ENCODE data around the gene RAB11B. TPM values are rescaled to one million over a fixed set of nuclear protein-coding genes. Genes with fewer than 3 reads are reported as not detected.

RAB11B gene
- total and polyA plus RNA-seq, 2 of the 13 experiments (the other 11 are each of a cell fraction or from before 2014, with no cell fraction given) = 6.0 to 28.4 TPM

DNA sequence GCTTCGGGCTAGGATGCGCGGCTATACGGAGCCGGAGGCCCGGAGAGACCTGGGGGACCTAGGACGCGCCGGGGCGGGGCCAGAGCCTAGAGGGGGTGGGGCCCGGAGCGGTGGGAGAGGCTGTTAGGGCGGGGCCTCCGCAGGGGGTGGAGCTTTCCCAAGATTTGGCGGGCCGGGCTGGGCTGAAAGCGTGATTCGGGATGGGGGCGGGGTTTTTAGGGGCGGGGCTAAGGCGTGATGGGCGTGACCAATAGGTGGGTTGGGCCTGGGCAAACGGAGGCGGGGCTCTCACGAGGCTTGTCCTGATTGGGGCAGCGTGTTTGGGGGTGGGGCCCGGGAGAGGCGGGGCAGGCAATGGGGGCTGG lies 439 bp downstream of the RAB11B start:
- DNase-seq (ENCODE audit: low spot score) (peak; percentile 81), ATAC-seq (peak; percentile 64), FAIRE-seq (peak; percentile 67)
- WGBS (ENCODE audit: low lambda C conversion rate) = 0% methylated on average over 13 of the region's 28 CpGs
- Histone ChIP-seq H3K79me2 (ENCODE audit: insufficient read depth, low read length) (peaks cover 35% of the 10 kb centered on the region), H3K9me3 (ENCODE audit: low read length) (no peaks in the 10 kb centered on the region), H4K20me1 (ENCODE audit: insufficient read depth, low read length) (peaks cover 9% of the 10 kb centered on the region), H3K9ac (ENCODE audit: insufficient read depth, low read depth, low read length) (peak overlapping the region; percentile 100), H3K4me1 (ENCODE audit: insufficient read depth, low read length) (peaks cover 88% of the 10 kb centered on the region), H3K27ac (ENCODE audit: extremely low read length, insufficient read depth, low read length) (peak overlapping the region; percentile 96), H3K36me3 (replicated peaks in 1 of 2; ENCODE audit: control insufficient read depth in 1 of 2, insufficient read depth in 2 of 2, low read length in 2 of 2) (no peaks in the 10 kb centered on the region), H2AFZ (ENCODE audit: low read length) (no peak overlapping the region), H3K4me2 (ENCODE audit: low read depth, low read length) (peak overlapping the region; percentile 95), H3K4me3 (replicated peaks in 1 of 3; ENCODE audit: insufficient read depth in 1 of 3, low read depth in 2 of 3, low read length in 3 of 3) (peak overlapping the region; percentile 84 to 86 (median 85)), H3K27me3 (ENCODE audit: control insufficient read depth in 1 of 2, insufficient read depth in 2 of 2, low read length in 2 of 2) (no peaks in the 10 kb centered on the region)
- ChIA-PET POLR2A (interaction anchor here (0.6 to 3.0 kb wide), 24 partner anchors 8 to 136 kb away, joined by 3 to 41 read pairs (median 6); partner anchors contain the start of genes ANGPTL4, HNRNPM, MARCHF2 and NDUFA7), CTCF (ENCODE audit: low intra/inter-chr PET ratio, low total read pairs) (interaction anchor here (1.4 kb wide), 1 partner anchor 37 kb away, joined by 3 read pairs; no protein-coding TSS in a partner anchor)
- BruUV-seq (replicated peaks) = no TSS peak
- in situ Hi-C loops (cut with HindIII; ENCODE audit: extremely low pct_ligation_motif_present, low pct_unique_long_range_greater_than_20kb) = no loop called here
- intact Hi-C loops (cut with micrococcal nuclease; ENCODE audit: unreplicated experiment) = no loop called here
- TF ChIP-seq BHLHE40 (IDR thresholded peaks at IDR 0.05; ENCODE audit: low read length) (no peak), ZNF441 (CRISPR knock-in tag; IDR thresholded peaks at IDR 0.05; ENCODE audit: borderline replicate concordance) (no peak), ZFX (CRISPR knock-in tag; IDR thresholded peaks at IDR 0.05; ENCODE audit: low read depth) (0 out of 2 replicates have a peak, but pooled peaks have one; percentile 1), AGO2 (optimal IDR thresholded peaks at IDR 0.05; ENCODE audit: low read depth, low read length) (peak; percentile 0), ZNF710 (CRISPR knock-in tag; IDR thresholded peaks at IDR 0.05; ENCODE audit: borderline replicate concordance) (no peak), RBAK (CRISPR knock-in tag; IDR thresholded peaks at IDR 0.05) (no peak), MED8 (CRISPR knock-in tag; IDR thresholded peaks at IDR 0.05; ENCODE audit: insufficient replicate concordance) (no peak), ZNF800 (CRISPR knock-in tag; IDR thresholded peaks at IDR 0.05) (no peak), CSRNP2 (CRISPR knock-in tag; conservative IDR thresholded peaks at IDR 0.05; ENCODE audit: low read depth) (no peak), SP1 (IDR thresholded peaks at IDR 0.05) (0 out of 2 replicates have a peak, but pooled peaks have one; percentile 35), SP1 (CRISPR knock-in tag; IDR thresholded peaks at IDR 0.05) (0 out of 2 replicates have a peak, but pooled peaks have one; percentile 23), ZMYM4 (CRISPR knock-in tag; IDR thresholded peaks at IDR 0.05) (no peak), EP300 (IDR thresholded peaks at IDR 0.05; ENCODE audit: low read depth in 2 of 2, low read length in 2 of 2) (0 out of 4 replicates have a peak, but pooled peaks of 1 of the 2 experiments have one; percentile 7), EP300 (CRISPR knock-in tag; IDR thresholded peaks at IDR 0.05; ENCODE audit: borderline replicate concordance) (no peak), ZNF550 (CRISPR knock-in tag; IDR thresholded peaks at IDR 0.05; ENCODE audit: borderline replicate concordance) (no peak)
- TF ChIP-seq, protein P1, sequence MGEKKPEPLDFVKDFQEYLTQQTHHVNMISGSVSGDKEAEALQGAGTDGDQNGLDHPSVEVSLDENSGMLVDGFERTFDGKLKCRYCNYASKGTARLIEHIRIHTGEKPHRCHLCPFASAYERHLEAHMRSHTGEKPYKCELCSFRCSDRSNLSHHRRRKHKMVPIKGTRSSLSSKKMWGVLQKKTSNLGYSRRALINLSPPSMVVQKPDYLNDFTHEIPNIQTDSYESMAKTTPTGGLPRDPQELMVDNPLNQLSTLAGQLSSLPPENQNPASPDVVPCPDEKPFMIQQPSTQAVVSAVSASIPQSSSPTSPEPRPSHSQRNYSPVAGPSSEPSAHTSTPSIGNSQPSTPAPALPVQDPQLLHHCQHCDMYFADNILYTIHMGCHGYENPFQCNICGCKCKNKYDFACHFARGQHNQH (CRISPR knock-in tag; IDR thresholded peaks at IDR 0.05) = no peak
